ENCODE measurements around the gene MATN1. TPM values are rescaled to one million over a fixed set of nuclear protein-coding genes. Genes with fewer than 3 reads are reported as not detected.
A peak's percentile ranks its signal among the peaks of the same experiment; 100 is the strongest.

Gene MATN1
- total RNA-seq, 1 experiment from 2014 or later = 0.12 TPM

DNA sequence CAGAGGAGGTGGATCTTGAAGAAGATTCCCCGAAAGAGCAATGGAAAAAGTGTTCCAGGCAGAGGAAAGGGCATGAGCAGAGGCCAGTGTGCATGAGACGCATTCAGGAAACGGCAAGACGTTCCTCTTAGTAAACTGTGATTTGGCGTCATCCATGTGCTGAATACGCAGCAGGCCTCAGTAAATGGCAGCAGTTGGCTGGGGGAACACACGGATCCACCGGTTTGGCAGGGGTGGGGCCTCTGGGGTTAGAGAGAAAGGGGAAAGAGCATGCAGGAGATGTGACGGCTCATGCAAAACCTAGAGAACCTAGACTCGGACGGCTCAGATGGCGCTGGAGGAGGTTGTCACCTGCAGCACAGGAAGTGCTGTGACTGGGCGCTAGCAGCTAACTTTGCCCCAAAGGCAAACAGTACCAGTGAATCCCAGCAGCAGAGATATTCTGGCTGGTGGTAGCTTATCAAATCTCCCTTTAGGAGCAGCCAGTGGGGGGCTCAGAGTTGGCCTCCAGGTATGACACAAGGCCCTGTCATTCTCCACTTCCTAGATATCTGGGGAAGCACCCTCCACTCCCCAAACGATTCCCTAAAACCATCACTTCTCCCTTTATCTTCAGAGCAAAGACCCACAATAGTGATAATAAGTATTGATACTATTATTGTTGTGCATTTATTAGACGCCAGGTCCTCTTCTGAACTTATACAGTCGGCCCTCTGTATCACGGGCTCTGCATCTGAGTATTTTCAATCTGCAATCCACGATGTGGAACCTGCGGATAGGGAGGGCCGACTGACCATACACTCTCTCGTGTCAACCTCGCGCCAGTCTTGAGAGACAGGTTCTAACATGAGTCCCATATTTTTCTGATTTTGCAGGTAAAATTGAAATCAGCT lies 26.6 kb upstream of the MATN1 start (continued):
- no peak for TF ChIP-seq CBX3 (IDR thresholded peaks at IDR 0.05; ENCODE audit: low read depth)
- no peak for TF ChIP-seq TCF7L2 (IDR thresholded peaks at IDR 0.05; ENCODE audit: borderline replicate concordance, extremely low read depth, insufficient read depth, insufficient read length)
- TF ChIP-seq ATF3 (IDR thresholded peaks at IDR 0.05) = no peak
- no peak for TF ChIP-seq EZH2phosphoT487 (IDR thresholded peaks at IDR 0.05; ENCODE audit: borderline replicate concordance)

DNA sequence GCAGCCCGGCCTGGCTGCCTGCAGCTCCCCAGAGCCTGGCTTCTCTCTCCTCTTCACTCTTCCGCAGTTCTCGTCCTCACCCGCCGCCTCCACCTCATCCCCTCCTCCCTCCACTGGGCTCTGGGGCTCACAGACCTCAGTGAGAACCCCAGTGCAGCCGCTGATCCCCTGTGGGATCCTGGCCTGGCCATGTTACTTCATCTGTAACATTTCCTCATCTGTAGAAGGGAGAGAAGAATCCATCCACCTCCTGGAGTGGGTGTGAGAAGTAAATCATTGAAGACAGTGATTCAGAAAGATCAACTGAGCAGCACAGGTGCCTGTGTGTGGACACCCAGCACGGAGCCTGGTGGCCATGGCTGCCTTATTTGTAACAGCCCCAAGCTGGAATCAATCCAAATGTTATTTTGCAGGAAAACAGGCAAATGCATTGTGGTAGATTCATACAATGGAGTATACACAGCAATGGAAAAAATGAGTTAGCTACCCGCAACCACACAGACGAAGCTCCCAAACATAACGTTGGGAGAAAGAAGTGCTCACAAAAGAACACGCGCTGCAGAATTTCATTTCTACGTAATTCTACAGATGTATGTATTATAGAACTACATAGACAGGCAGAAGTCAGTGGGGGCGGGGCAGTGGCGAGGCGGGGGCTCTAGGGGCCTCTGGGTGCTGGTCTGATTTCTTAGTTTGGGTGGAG lies 25.5 kb upstream of the MATN1 start:
- CTCF ChIA-PET = interaction anchor here (1.2 kb wide), 1 partner anchor 31 kb away, joined by 3 read pairs; no protein-coding TSS in a partner anchor

More for the DNA sequence above, 25.5 kb upstream of the MATN1 start:
- Histone ChIP-seq H2AFZ (ENCODE audit: low read depth, low read length, poor library complexity, severe bottlenecking) (no peak overlapping the region), H3K9me2 (ENCODE audit: insufficient read depth) (no peaks in the 10 kb centered on the region), H3K9me3 (ENCODE audit: control insufficient read depth in 1 of 2, insufficient read depth in 1 of 2, low read depth in 1 of 2, low read length in 2 of 2) (no peaks in the 10 kb centered on the region), H3K27me3 (ENCODE audit: insufficient read depth, low read length) (no peaks in the 10 kb centered on the region), H3K36me3 (ENCODE audit: control insufficient read depth in 1 of 2, insufficient read depth in 2 of 2, low read length in 2 of 2) (no peaks in the 10 kb centered on the region), H3K79me2 (ENCODE audit: insufficient read depth, low read length) (no peaks in the 10 kb centered on the region), H3K9ac (ENCODE audit: low read length) (no peak overlapping the region), H3K27ac (ENCODE audit: low read depth, low read length) (peak overlapping the region; percentile 8; the same call in 1 of the 2 replicates), H3K4me2 (ENCODE audit: low read length) (no peak overlapping the region), H3K4me3 (replicated peaks in 1 of 2; ENCODE audit: low read depth in 1 of 2, low read length in 2 of 2) (no peak overlapping the region), H4K20me1 (ENCODE audit: insufficient read depth) (no peaks in the 10 kb centered on the region), H3K4me1 (ENCODE audit: control insufficient read depth in 1 of 2, insufficient read depth in 2 of 2, low read length in 2 of 2) (peaks cover 2 to 14% of the 10 kb centered on the region in 2 experiments; a peak in 3 of 4 replicates)
- TF ChIP-seq EGR1 (IDR thresholded peaks at IDR 0.05; ENCODE audit: low read depth) = no peak
- no peak for TF ChIP-seq JUND (IDR thresholded peaks at IDR 0.05)
- no peak for TF ChIP-seq EZH2 (IDR thresholded peaks at IDR 0.05)
- TF ChIP-seq MAX (IDR thresholded peaks at IDR 0.05) = no peak
- TF ChIP-seq ATF3 (IDR thresholded peaks at IDR 0.05) = no peak
- TF ChIP-seq ELF1 (IDR thresholded peaks at IDR 0.05; ENCODE audit: borderline replicate concordance, low read depth) = no peak
- TF ChIP-seq EZH2phosphoT487 (IDR thresholded peaks at IDR 0.05; ENCODE audit: borderline replicate concordance) = no peak
- TF ChIP-seq CBX3 (IDR thresholded peaks at IDR 0.05; ENCODE audit: low read depth) = no peak
- TF ChIP-seq FOSL1 (IDR thresholded peaks at IDR 0.05; ENCODE audit: low read depth) = no peak
- TF ChIP-seq CEBPB (IDR thresholded peaks at IDR 0.05; ENCODE audit: low read depth) = no peak
- ATAC-seq (0 out of 2 replicates have a peak, but pooled peaks have one; percentile 10), DNase-seq (ENCODE audit: low read depth, low spot score) (no peak)
- no TSS peak for BruUV-seq (replicated peaks)
- ChIA-PET RAD21 (ENCODE audit: low non-redundant PET in 1 of 2, low total read pairs in 2 of 2, uncharacterized antibody in 2 of 2, unreplicated experiment in 2 of 2) (no interaction called here), POLR2A (no interaction called here)
- intact Hi-C loops (cut with micrococcal nuclease) = no loop called here
